Calu3 (cell line): ENCODE data around the gene CCNB3. TPM values are rescaled to one million over a fixed set of nuclear protein-coding genes. Genes with fewer than 3 reads are reported as not detected.
A peak's percentile ranks its signal among the peaks of the same experiment; 100 is the strongest.

ENCODE experiments used
- BruUV-seq: library from RNA; stranded (reverse); fragments of 400-500 nt; replicated peaks from 2 replicates; lab custom pipeline; 2021; lab: Mats Ljungman, UMichigan
- CTCF ChIA-PET: fragments of 300-600 bp; sonication (Branson Sonifier 250); formaldehyde crosslinking; loops from one replicate; lab custom pipeline; 2022; ENCODE audit warnings: antibody characterized with exemption; lab: Charles Lee
- DNase-seq: peaks from one replicate; pipeline ENCODE4 v3.0.0; 2022
- H3K27ac Mint-ChIP-seq: one replicate; pipeline ENCODE4 v1.8.0; 2022; ENCODE audit warnings: mixed read lengths; ENCODE audit not compliant: unreplicated experiment
- H3K27me3 Mint-ChIP-seq: one replicate; pipeline ENCODE4 v1.8.0; 2022; ENCODE audit warnings: mixed read lengths; ENCODE audit not compliant: unreplicated experiment
- H3K36me3 Mint-ChIP-seq: one replicate; pipeline ENCODE4 v1.8.0; 2022; ENCODE audit warnings: mild to moderate bottlenecking, moderate library complexity, mixed read lengths; ENCODE audit not compliant: insufficient read depth, unreplicated experiment
- H3K4me1 Mint-ChIP-seq: one replicate; pipeline ENCODE4 v1.8.0; 2022; ENCODE audit warnings: mild to moderate bottlenecking, low read depth, mixed read lengths; ENCODE audit not compliant: unreplicated experiment
- H3K4me3 Mint-ChIP-seq: one replicate; pipeline ENCODE4 v1.8.0; 2022; ENCODE audit warnings: mild to moderate bottlenecking, low read depth, moderate library complexity, mixed read lengths; ENCODE audit not compliant: unreplicated experiment
- H3K9me3 Mint-ChIP-seq: one replicate; pipeline ENCODE4 v1.8.0; 2022; ENCODE audit warnings: low read depth, mixed read lengths; ENCODE audit not compliant: unreplicated experiment
- CTCF ChIP-seq: fragments of 200-600 bp; IDR thresholded peaks from one replicate; pipeline ENCODE4 v1.8.0; 2022; ENCODE audit warnings: antibody characterized with exemption; ENCODE audit not compliant: unreplicated experiment
- intact Hi-C: fragments of 100-400 bp; cut with micrococcal nuclease; formaldehyde crosslinking; loops from one replicate; pipeline ENCODE4 v1.10.0; 2022; ENCODE audit not compliant: unreplicated experiment
- total RNA-seq: library from RNA; stranded (reverse); gene quantifications from 2 replicates; pipeline ENCODE4 v1.2.3, GENCODE V29; 2022

Gene CCNB3
- total RNA-seq, 1 experiment from 2014 or later = 0.73 TPM

- H3K4me1 Mint-ChIP-seq = peaks cover 28% of the 10 kb centered on the region
- TF ChIP-seq CTCF = no peak
- DNase-seq = peak; percentile 15
- no peak overlapping the region for H3K27ac Mint-ChIP-seq
- BruUV-seq = no TSS peak
- intact Hi-C loops = no loop called here
- no peaks in the 10 kb centered on the region for H3K27me3 Mint-ChIP-seq
- no peaks in the 10 kb centered on the region for H3K36me3 Mint-ChIP-seq
- H3K9me3 Mint-ChIP-seq = no peaks in the 10 kb centered on the region
- CTCF ChIA-PET = no interaction called here
- H3K4me3 Mint-ChIP-seq = no peak overlapping the region
Observed at GRCh38 chrX:50198348-50198747, 6.2 kb upstream of the CCNB3 start.

GRCh38 chrX:50200907-50201306, 3.7 kb upstream of the CCNB3 start, which contains the start of gene AKAP4:
Gene AKAP4 (minus strand): TSS chrX:50201007. CDS start chrX:50200889, 118 bp downstream.
- CTCF ChIA-PET = no interaction called here
- Mint-ChIP-seq H3K4me3 (no peak within 1 kb of the TSS), H3K27me3 (no peaks in the 10 kb centered on the region), H3K36me3 (peaks cover 9% of the 10 kb centered on the region), H3K9me3 (no peaks in the 10 kb centered on the region), H3K4me1 (peaks cover 32% of the 10 kb centered on the region), H3K27ac (peak within 1 kb of the TSS; percentile 71)
- intact Hi-C loops = loop anchor here (5.0 kb wide), 1 partner anchor 49 kb away; no protein-coding TSS in a partner anchor
- BruUV-seq = no TSS peak
- no peak for TF ChIP-seq CTCF
- no peak for DNase-seq

- intact Hi-C loops = loop anchor here (2.0 to 5.0 kb wide), 2 partner anchors 50 to 94 kb away; no protein-coding TSS in a partner anchor
- Mint-ChIP-seq H3K4me1 (peaks cover 32% of the 10 kb centered on the region), H3K4me3 (no peak overlapping the region), H3K27ac (peak overlapping the region; percentile 71), H3K27me3 (no peaks in the 10 kb centered on the region), H3K36me3 (peaks cover 9% of the 10 kb centered on the region), H3K9me3 (no peaks in the 10 kb centered on the region)
- DNase-seq = no peak
- CTCF ChIA-PET = no interaction called here
- TF ChIP-seq CTCF = no peak
- no TSS peak for BruUV-seq
Observed at GRCh38 chrX:50202539-50202938, 2.0 kb upstream of the CCNB3 start.

GRCh38 chrX:50206753-50207152, 2.2 kb downstream of the CCNB3 start:
- no peaks in the 10 kb centered on the region for H3K9me3 Mint-ChIP-seq
- H3K27me3 Mint-ChIP-seq = no peaks in the 10 kb centered on the region
- CTCF ChIA-PET = no interaction called here
- H3K4me3 Mint-ChIP-seq = no peak overlapping the region
- no peak overlapping the region for H3K27ac Mint-ChIP-seq
- no peak for DNase-seq
- intact Hi-C loops = no loop called here
- peaks cover 20% of the 10 kb centered on the region for H3K4me1 Mint-ChIP-seq
- H3K36me3 Mint-ChIP-seq = peaks cover 9% of the 10 kb centered on the region
- no peak for TF ChIP-seq CTCF
- BruUV-seq = no TSS peak
